Parathyroid adenoma (tissue), 2 donors: ENCODE data around the gene EBF3.

ENCODE experiments used
- H2AFZ ChIP-seq: fragments of 300-600 bp; sonication (generic); one replicate; pipeline ENCODE4 v1.7.0; 2017; ENCODE audit warnings: antibody characterized with exemption, mild to moderate bottlenecking
- H3K27ac ChIP-seq: fragments of 300-600 bp; sonication (generic); one replicate; pipeline ENCODE4 v1.7.0; 2017
- H3K27me3 ChIP-seq: fragments of 300-600 bp; sonication (generic); one replicate; pipeline ENCODE4 v1.7.0; 2017; ENCODE audit warnings: low read length; ENCODE audit not compliant: control insufficient read depth, insufficient read depth
- H3K36me3 ChIP-seq: fragments of 300-600 bp; sonication (generic); one replicate; pipeline ENCODE4 v1.7.0; 2017; ENCODE audit warnings: low read length; ENCODE audit not compliant: control insufficient read depth, insufficient read depth
- H3K4me1 ChIP-seq: fragments of 300-600 bp; sonication (generic); one replicate; pipeline ENCODE4 v1.7.0; 2017; ENCODE audit warnings: control low read depth
- H3K4me2 ChIP-seq: fragments of 300-600 bp; sonication (generic); one replicate; pipeline ENCODE4 v1.7.0; 2017; ENCODE audit warnings: low read length
- H3K4me3 ChIP-seq: fragments of 300-600 bp; sonication (generic); one replicate; pipeline ENCODE4 v1.7.0; 2017; ENCODE audit warnings: low read depth, low read length
- H3K79me2 ChIP-seq: fragments of 300-600 bp; sonication (generic); one replicate; pipeline ENCODE4 v1.7.0; 2017; ENCODE audit warnings: control low read depth
- H3K9ac ChIP-seq: fragments of 300-600 bp; sonication (generic); one replicate; pipeline ENCODE4 v1.7.0; 2017; ENCODE audit warnings: mild to moderate bottlenecking
- H3K9me3 ChIP-seq: fragments of 300-600 bp; sonication (generic); one replicate; pipeline ENCODE4 v1.7.0; 2017; ENCODE audit warnings: low read length; ENCODE audit not compliant: control insufficient read depth
- TF ChIP-seq, protein P1 (sequence below): fragments of 300-600 bp; sonication (generic); IDR thresholded peaks from one replicate; pipeline ENCODE4 v1.7.0; 2017; ENCODE audit warnings: antibody characterized with exemption, mild to moderate bottlenecking
- donor health status: primary hyperparathyroidism.

EBF3 gene

GRCh38 chr10:129904323-129904722 lies 59.8 kb downstream of the EBF3 start:
- TF ChIP-seq, protein P1, sequence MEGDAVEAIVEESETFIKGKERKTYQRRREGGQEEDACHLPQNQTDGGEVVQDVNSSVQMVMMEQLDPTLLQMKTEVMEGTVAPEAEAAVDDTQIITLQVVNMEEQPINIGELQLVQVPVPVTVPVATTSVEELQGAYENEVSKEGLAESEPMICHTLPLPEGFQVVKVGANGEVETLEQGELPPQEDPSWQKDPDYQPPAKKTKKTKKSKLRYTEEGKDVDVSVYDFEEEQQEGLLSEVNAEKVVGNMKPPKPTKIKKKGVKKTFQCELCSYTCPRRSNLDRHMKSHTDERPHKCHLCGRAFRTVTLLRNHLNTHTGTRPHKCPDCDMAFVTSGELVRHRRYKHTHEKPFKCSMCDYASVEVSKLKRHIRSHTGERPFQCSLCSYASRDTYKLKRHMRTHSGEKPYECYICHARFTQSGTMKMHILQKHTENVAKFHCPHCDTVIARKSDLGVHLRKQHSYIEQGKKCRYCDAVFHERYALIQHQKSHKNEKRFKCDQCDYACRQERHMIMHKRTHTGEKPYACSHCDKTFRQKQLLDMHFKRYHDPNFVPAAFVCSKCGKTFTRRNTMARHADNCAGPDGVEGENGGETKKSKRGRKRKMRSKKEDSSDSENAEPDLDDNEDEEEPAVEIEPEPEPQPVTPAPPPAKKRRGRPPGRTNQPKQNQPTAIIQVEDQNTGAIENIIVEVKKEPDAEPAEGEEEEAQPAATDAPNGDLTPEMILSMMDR = no peak
- no peaks in the 10 kb centered on the region for H3K27me3 ChIP-seq
- no peaks in the 10 kb centered on the region for H3K79me2 ChIP-seq
- H3K36me3 ChIP-seq = no peaks in the 10 kb centered on the region
- H2AFZ ChIP-seq = no peak overlapping the region
- no peaks in the 10 kb centered on the region for H3K4me1 ChIP-seq
- no peak overlapping the region for H3K27ac ChIP-seq
- no peaks in the 10 kb centered on the region for H3K9me3 ChIP-seq
- H3K9ac ChIP-seq = no peak overlapping the region
- no peak overlapping the region for H3K4me3 ChIP-seq
- H3K4me2 ChIP-seq = no peak overlapping the region

GRCh38 chr10:129901389-129902006 lies 62.6 kb downstream of the EBF3 start:
- no peaks in the 10 kb centered on the region for H3K4me1 ChIP-seq
- TF ChIP-seq, protein P1 = no peak
- no peak overlapping the region for H2AFZ ChIP-seq

GRCh38 chr10:129900825-129901224 lies 63.2 kb downstream of the EBF3 start:
- Histone ChIP-seq H3K27me3 (no peaks in the 10 kb centered on the region), H3K4me2 (no peak overlapping the region), H3K9me3 (no peaks in the 10 kb centered on the region), H2AFZ (no peak overlapping the region), H3K27ac (no peak overlapping the region), H3K4me3 (no peak overlapping the region), H3K36me3 (no peaks in the 10 kb centered on the region), H3K9ac (no peak overlapping the region), H3K79me2 (no peaks in the 10 kb centered on the region), H3K4me1 (no peaks in the 10 kb centered on the region)
- TF ChIP-seq, protein P1 = no peak

More at GRCh38 chr10:129901389-129902006, 62.6 kb downstream of the EBF3 start:
- no peaks in the 10 kb centered on the region for H3K9me3 ChIP-seq
- no peak overlapping the region for H3K9ac ChIP-seq
- H3K79me2 ChIP-seq = no peaks in the 10 kb centered on the region
- no peaks in the 10 kb centered on the region for H3K27me3 ChIP-seq
- no peaks in the 10 kb centered on the region for H3K36me3 ChIP-seq
- H3K4me2 ChIP-seq = no peak overlapping the region
- H3K27ac ChIP-seq = no peak overlapping the region
- no peak overlapping the region for H3K4me3 ChIP-seq

DNA sequence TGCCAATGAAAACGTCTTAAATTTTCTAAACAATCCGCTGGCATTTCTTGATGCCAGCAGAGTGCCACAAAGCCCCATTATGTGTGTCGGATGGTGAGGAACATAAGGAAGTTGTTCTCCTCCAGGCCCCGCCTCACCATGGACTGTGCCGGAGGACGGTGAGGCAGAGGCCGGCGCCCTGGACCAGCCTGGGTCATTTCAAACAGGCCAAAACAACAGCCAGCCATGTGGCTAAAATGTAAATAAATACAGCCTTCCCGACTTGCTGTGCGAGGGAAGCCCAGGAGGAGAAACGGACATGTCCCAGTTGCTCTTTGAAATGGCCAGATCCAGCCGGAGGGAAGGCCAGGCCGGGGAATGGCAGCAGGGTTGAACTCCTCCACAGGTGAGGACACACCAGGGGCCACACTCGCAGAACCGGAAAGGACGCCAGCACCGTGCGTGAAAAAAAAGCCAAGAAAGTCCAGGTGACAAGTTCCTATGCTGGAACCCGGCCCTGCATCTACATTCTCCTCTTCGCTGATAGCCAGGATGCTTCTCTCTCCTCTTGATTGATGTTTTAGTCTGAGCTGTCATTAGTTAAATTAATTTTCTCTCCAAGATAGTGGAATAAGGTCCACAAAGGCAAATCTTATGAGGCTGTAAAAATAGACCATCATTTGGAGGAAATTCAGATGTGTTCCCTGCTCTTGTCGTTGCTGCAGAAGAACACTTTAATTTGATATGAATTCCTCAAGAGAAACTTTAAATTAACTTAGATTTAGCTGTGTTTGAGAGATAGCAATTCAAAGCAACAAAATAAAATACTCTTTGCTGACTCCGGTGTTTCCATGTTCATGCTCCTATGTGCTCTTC lies 64.6 kb downstream of the EBF3 start:
- H3K9ac ChIP-seq = no peak overlapping the region
- H3K27me3 ChIP-seq = no peaks in the 10 kb centered on the region
- H3K4me3 ChIP-seq = no peak overlapping the region
- H3K36me3 ChIP-seq = no peaks in the 10 kb centered on the region
- no peaks in the 10 kb centered on the region for H3K9me3 ChIP-seq
- TF ChIP-seq, protein P1 = no peak
- no peak overlapping the region for H3K4me2 ChIP-seq
- no peaks in the 10 kb centered on the region for H3K79me2 ChIP-seq
- H3K4me1 ChIP-seq = no peaks in the 10 kb centered on the region
- no peak overlapping the region for H3K27ac ChIP-seq
- no peak overlapping the region for H2AFZ ChIP-seq
